ENCODE results near the gene PSMG4. TPM values are rescaled to one million over a fixed set of nuclear protein-coding genes. Genes with fewer than 3 reads are reported as not detected.

PSMG4 gene
- total and polyA plus RNA-seq, 2 of the 8 experiments (the other 6 are each of a cell fraction or from before 2014, with no cell fraction given) = 40.6 to 113 TPM

GRCh38 chr6:3226481-3227362 is 32.0 kb upstream of the PSMG4 start (continued):
- peak; percentile 15; the same call in 1 of the 2 replicates for TF ChIP-seq POLR2AphosphoS5 (IDR thresholded peaks at IDR 0.05; ENCODE audit: low read depth, low read length)
- TF ChIP-seq KDM1A (IDR thresholded peaks at IDR 0.05; ENCODE audit: borderline replicate concordance, low read length) = no peak
- TF ChIP-seq HDAC6 (IDR thresholded peaks at IDR 0.05; ENCODE audit: low read depth, low read length) = no peak
- no peak for TF ChIP-seq MAFK (IDR thresholded peaks at IDR 0.05; ENCODE audit: low read depth, low read length)
- TF ChIP-seq JUND (IDR thresholded peaks at IDR 0.05; ENCODE audit: low read length) = no peak
- no peak for TF ChIP-seq ATF2 (IDR thresholded peaks at IDR 0.05; ENCODE audit: low read length)
- no peak for TF ChIP-seq CHD7 (IDR thresholded peaks at IDR 0.05; ENCODE audit: insufficient replicate concordance, low read length)

Data from H1 (cell line).